Measurements from ENCODE around the gene PRPF18.

The PRPF18 gene

DNA sequence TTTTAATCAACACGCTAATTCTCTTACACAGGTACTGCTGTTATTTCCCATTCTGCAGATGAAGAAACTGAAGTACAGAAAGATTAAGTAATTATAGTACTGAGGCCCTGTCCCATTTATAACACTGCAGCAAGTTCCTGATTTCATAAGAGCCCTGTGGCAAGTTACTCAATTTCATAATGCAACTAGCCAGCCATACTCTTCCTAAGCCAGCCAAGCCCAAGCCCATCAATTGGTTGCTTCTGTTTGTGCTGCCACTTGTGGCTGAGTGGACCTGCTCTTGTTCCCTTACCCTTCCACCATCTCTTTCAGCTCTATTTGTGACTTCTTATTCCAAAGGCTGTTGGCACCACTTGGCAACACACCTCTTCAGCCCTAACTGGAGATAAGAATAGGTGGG is 19.7 kb upstream of the PRPF18 start:
- TF ChIP-seq Cebpa-rat (IDR thresholded peaks at IDR 0.05): no peak
- Histone ChIP-seq H3K27ac (no peak overlapping the region), H3K36me3 (no peaks in the 10 kb centered on the region), H4K20me1 (no peaks in the 10 kb centered on the region), H3K4me1 (peaks cover 19% of the 10 kb centered on the region), H3K27me3 (no peaks in the 10 kb centered on the region), H3K9me3 (no peaks in the 10 kb centered on the region), H3K4me2 (no peak overlapping the region), H3K4me3 (no peak overlapping the region), H3K9ac (no peak overlapping the region)

DNA sequence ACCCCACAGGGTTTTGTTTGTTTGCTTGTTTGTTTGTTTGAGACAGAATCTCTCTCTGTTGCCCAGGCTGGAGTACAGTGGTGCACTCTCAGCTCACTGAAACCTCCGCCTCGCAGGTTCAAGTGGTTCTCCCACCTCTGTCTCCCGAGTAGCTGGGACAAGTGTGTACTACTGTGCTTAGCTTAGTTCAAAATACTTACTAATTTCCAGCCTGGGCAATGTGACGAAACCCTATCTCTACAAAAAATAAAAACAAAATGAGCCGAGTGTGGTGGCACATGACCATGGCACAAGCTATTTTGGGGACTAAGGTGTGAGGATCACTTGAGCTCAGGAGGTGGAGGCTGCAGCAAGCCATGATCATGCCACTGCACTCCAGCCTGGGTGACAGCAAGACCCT is 15.2 kb upstream of the PRPF18 start:
- no peak overlapping the region for H3K9ac ChIP-seq
- no peak for TF ChIP-seq Cebpa-rat (IDR thresholded peaks at IDR 0.05)
- H3K4me2 ChIP-seq: no peak overlapping the region
- H3K27ac ChIP-seq: no peak overlapping the region
- no peak overlapping the region for H3K4me3 ChIP-seq
- H3K36me3 ChIP-seq: no peaks in the 10 kb centered on the region
- no peaks in the 10 kb centered on the region for H3K4me1 ChIP-seq
- no peaks in the 10 kb centered on the region for H4K20me1 ChIP-seq
- H3K9me3 ChIP-seq: peaks cover 10% of the 10 kb centered on the region; the same call in 1 of the 2 replicates
- no peaks in the 10 kb centered on the region for H3K27me3 ChIP-seq

DNA sequence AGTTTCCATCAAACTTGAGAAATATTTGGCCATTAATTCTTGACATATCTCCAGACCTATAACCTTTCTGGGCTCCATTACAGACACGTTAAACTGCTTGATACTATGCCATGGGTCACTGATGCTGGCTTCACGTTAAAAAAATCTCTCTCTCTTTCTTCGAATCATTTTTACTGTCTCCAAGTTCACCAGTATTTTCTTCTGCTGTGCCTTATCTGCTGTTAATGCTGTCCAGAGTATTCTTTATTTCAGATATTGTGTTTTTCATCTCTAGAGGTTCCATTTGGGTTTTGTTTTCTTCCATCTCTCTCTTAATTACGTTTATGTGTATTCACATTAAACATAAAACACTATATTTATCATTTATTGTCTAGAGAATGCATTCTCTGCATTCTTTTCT is 12.8 kb upstream of the PRPF18 start:
- no peak overlapping the region for H3K4me2 ChIP-seq
- no peak overlapping the region for H3K4me3 ChIP-seq
- H3K27me3 ChIP-seq: no peaks in the 10 kb centered on the region
- H3K36me3 ChIP-seq: no peaks in the 10 kb centered on the region
- no peaks in the 10 kb centered on the region for H3K4me1 ChIP-seq
- no peaks in the 10 kb centered on the region for H4K20me1 ChIP-seq
- H3K9ac ChIP-seq: no peak overlapping the region
- H3K9me3 ChIP-seq: peaks cover 10% of the 10 kb centered on the region; the same call in 1 of the 2 replicates
- H3K27ac ChIP-seq: no peak overlapping the region
- no peak for TF ChIP-seq Cebpa-rat (IDR thresholded peaks at IDR 0.05)

DNA sequence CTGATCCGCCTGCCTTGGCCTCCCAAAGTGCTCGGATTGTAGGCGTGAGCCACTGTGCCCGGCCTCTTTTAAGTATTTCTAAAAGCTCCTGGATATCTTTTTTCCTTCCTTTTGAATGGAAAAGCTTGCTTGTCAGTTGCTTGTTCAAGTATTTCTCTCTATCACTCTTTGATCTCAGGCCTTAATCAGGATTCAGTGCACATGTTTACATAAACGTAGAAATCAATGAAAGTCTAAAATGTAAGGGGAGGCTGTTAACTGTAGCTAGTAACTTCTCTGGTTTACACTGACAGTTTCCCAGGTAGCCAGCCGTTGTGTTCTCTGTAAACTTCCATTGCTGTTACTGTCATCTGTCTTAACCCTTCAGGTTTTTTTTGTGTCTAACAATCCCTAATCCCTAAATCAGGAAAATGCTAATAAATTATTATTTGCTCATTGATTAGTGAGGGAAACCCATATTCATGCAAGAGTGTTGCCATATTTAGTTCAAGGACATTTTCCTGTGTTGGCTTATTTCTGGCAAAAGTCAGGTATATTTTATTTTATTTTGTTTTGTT is 1.5 kb upstream of the PRPF18 start:
- Histone ChIP-seq H3K27me3 (no peaks in the 10 kb centered on the region), H3K9me3 (no peaks in the 10 kb centered on the region), H4K20me1 (peaks cover 30% of the 10 kb centered on the region), H3K4me2 (no peak overlapping the region), H3K9ac (no peak overlapping the region), H3K4me1 (peaks cover 12% of the 10 kb centered on the region), H3K4me3 (no peak overlapping the region), H3K36me3 (no peaks in the 10 kb centered on the region), H3K27ac (no peak overlapping the region)
- no peak for TF ChIP-seq Cebpa-rat (IDR thresholded peaks at IDR 0.05)

- Histone ChIP-seq H3K9me3 (no peaks in the 10 kb centered on the region), H3K36me3 (peaks cover 5% of the 10 kb centered on the region; the same call in 1 of the 2 replicates), H4K20me1 (peaks cover 36% of the 10 kb centered on the region), H3K4me1 (peaks cover 12% of the 10 kb centered on the region), H3K27ac (no peak overlapping the region), H3K27me3 (no peaks in the 10 kb centered on the region), H3K9ac (no peak overlapping the region), H3K4me2 (no peak overlapping the region), H3K4me3 (no peak overlapping the region)
- no peak for TF ChIP-seq Cebpa-rat (IDR thresholded peaks at IDR 0.05)
These were observed 822 bp upstream of the PRPF18 start for GRCh38 chr10:13585943-13586342.

DNA sequence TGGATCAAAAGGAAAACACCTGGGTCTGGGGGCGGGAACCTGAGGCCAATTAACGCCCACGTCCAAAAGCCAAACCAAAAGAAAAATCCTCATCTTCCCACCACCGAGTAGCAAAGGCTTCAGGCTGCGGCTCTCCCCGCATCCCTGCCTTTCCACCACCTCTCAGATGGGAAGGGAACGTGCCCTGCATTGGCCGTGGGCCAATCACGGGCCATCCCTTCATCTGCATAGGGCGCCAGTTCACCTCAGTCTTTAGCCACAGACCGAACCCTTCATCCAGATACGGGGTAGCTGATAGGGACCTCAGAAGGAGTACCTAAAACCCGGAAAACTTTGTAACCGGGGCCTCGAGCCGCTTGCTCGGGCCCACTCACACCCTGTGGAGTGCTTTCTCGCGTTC is 626 bp downstream of the PRPF18 start:
- H3K9ac ChIP-seq: peak overlapping the region; percentile 78
- no peak for TF ChIP-seq Cebpa-rat (IDR thresholded peaks at IDR 0.05)
- H3K27me3 ChIP-seq: no peaks in the 10 kb centered on the region
- peak overlapping the region; percentile 88 for H3K4me3 ChIP-seq
- H3K27ac ChIP-seq: peak overlapping the region; percentile 75; the same call in 1 of the 2 replicates
- peak overlapping the region; percentile 100 for H3K4me2 ChIP-seq
- no peaks in the 10 kb centered on the region for H3K9me3 ChIP-seq
- peaks cover 51% of the 10 kb centered on the region for H4K20me1 ChIP-seq
- peaks cover 17% of the 10 kb centered on the region for H3K36me3 ChIP-seq
- H3K4me1 ChIP-seq: peaks cover 12% of the 10 kb centered on the region

DNA sequence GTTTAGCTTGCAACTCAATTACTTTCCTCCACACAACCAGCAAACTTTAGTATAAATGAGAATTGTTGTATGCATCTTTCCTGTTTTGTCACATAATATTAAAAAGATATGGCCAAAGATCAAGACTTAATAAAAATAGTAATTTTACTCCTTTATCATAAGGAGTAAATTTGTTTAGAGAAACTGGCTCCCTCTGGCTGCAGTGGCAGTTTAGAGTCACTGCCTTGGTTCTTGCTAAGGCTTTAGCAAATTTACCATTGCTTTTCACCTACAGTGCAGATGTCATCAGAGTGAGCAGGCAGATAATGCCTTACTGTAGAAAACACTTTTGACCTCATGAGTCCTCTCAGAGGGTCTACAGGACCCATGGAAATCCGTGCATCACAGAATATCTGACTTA is 2.6 kb downstream of the PRPF18 start:
- Histone ChIP-seq H3K27me3 (no peaks in the 10 kb centered on the region), H3K4me1 (peaks cover 26% of the 10 kb centered on the region), H3K9me3 (no peaks in the 10 kb centered on the region), H3K4me3 (no peak overlapping the region), H4K20me1 (peaks cover 70% of the 10 kb centered on the region), H3K27ac (no peak overlapping the region), H3K4me2 (no peak overlapping the region), H3K9ac (no peak overlapping the region), H3K36me3 (peaks cover 35% of the 10 kb centered on the region)
- TF ChIP-seq Cebpa-rat (IDR thresholded peaks at IDR 0.05): no peak

DNA sequence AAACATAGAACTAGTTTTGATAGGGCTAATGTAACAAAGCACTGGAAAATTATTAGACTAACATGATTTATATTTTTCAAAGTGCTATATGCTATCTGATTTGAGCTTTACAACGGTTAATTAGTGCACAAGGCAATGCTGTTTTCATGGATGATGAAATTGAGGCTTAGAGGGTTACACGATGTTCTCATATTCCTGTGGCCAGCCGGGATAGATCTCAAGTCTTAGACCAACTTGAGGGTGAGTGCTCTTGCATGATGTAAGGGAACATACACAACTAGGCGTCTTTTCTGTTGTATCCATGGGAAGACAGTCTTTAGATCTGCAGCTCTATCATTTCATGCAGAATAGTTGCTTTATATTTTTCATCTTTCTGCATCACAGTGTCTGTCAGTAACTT is 4.1 kb downstream of the PRPF18 start:
- Histone ChIP-seq H3K27me3 (no peaks in the 10 kb centered on the region), H3K4me2 (no peak overlapping the region), H3K9me3 (no peaks in the 10 kb centered on the region), H3K9ac (no peak overlapping the region), H3K36me3 (peaks cover 39% of the 10 kb centered on the region), H3K4me1 (peaks cover 26% of the 10 kb centered on the region), H3K27ac (no peak overlapping the region), H4K20me1 (peaks cover 80% of the 10 kb centered on the region), H3K4me3 (no peak overlapping the region)
- TF ChIP-seq Cebpa-rat (IDR thresholded peaks at IDR 0.05): no peak

GRCh38 chr10:13592306-13592705 is 5.5 kb downstream of the PRPF18 start:
- TF ChIP-seq Cebpa-rat (IDR thresholded peaks at IDR 0.05): no peak
- peaks cover 43% of the 10 kb centered on the region for H3K36me3 ChIP-seq
- H3K27me3 ChIP-seq: no peaks in the 10 kb centered on the region

DNA sequence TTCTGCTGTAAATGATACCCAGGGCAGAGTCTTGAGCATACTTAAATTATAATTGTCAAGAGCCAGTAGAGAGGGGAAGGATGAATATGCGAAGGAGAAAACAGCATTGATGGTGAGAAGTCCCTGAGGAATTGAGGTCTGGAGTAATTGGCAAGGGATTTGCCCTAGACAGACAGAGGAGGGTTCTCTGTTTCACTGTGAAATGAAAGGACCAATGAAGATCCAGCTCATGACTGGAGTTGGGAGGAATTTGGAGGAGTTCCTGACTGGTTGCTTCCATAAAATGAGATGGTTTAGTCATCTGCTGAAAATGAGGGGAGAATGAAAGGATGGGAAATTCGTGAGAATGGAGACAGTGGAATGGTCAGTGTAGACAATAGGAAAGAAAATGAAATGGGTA is 6.8 kb downstream of the PRPF18 start:
- H3K27ac ChIP-seq: no peak overlapping the region
- peaks cover 47% of the 10 kb centered on the region for H3K36me3 ChIP-seq
- H3K4me2 ChIP-seq: peak overlapping the region; percentile 41; the same call in 1 of the 2 replicates
- H3K4me3 ChIP-seq: no peak overlapping the region
- peaks cover 84% of the 10 kb centered on the region for H4K20me1 ChIP-seq
- H3K9ac ChIP-seq: no peak overlapping the region
- H3K4me1 ChIP-seq: peaks cover 14% of the 10 kb centered on the region
- no peak for TF ChIP-seq Cebpa-rat (IDR thresholded peaks at IDR 0.05)
- H3K9me3 ChIP-seq: no peaks in the 10 kb centered on the region
- H3K27me3 ChIP-seq: no peaks in the 10 kb centered on the region

More at GRCh38 chr10:13592306-13592705, 5.5 kb downstream of the PRPF18 start:
- H3K4me2 ChIP-seq: no peak overlapping the region
- H3K9me3 ChIP-seq: no peaks in the 10 kb centered on the region
- H3K4me3 ChIP-seq: no peak overlapping the region
- no peak overlapping the region for H3K27ac ChIP-seq
- peaks cover 25% of the 10 kb centered on the region for H3K4me1 ChIP-seq
- H3K9ac ChIP-seq: no peak overlapping the region
- H4K20me1 ChIP-seq: peaks cover 88% of the 10 kb centered on the region

GRCh38 chr10:13594641-13595040 is 7.9 kb downstream of the PRPF18 start:
- no peak overlapping the region for H3K4me2 ChIP-seq
- H3K9me3 ChIP-seq: no peaks in the 10 kb centered on the region
- no peak overlapping the region for H3K9ac ChIP-seq
- H3K27ac ChIP-seq: no peak overlapping the region
- H4K20me1 ChIP-seq: peaks cover 77% of the 10 kb centered on the region
- no peak overlapping the region for H3K4me3 ChIP-seq
- peaks cover 14% of the 10 kb centered on the region for H3K4me1 ChIP-seq
- peaks cover 52% of the 10 kb centered on the region for H3K36me3 ChIP-seq
- TF ChIP-seq Cebpa-rat (IDR thresholded peaks at IDR 0.05): no peak
- no peaks in the 10 kb centered on the region for H3K27me3 ChIP-seq
